Neural crest cell (in vitro differentiated cells): ENCODE data around the gene ACSL3. TPM values are rescaled to one million over a fixed set of nuclear protein-coding genes. Genes with fewer than 3 reads are reported as not detected.
"Not testable (repeated sequence)": the region's sequence is repeated elsewhere in the genome, so short reads cannot be mapped to it uniquely, and the experiment has no call there.

Experiments used
- DNase-seq: peaks from one replicate; pipeline ENCODE4 v3.0.0; 2021; ENCODE audit warnings: low read depth, mixed read lengths, low spot score
- H3K27ac Mint-ChIP-seq: one replicate; pipeline ENCODE4 v1.8.0; 2021; ENCODE audit warnings: mild to moderate bottlenecking, mixed read lengths; ENCODE audit not compliant: unreplicated experiment
- H3K27me3 Mint-ChIP-seq: 2 replicates; pipeline ENCODE4 v1.8.0; 2021; ENCODE audit warnings: low read depth, mild to moderate bottlenecking, mixed read lengths
- H3K36me3 Mint-ChIP-seq: 2 replicates; pipeline ENCODE4 v1.8.0; 2021; ENCODE audit warnings: low read depth, mild to moderate bottlenecking, mixed read lengths
- H3K4me1 Mint-ChIP-seq: 2 replicates; pipeline ENCODE4 v1.8.0; 2021; ENCODE audit warnings: mixed read lengths
- H3K4me3 Mint-ChIP-seq: one replicate; pipeline ENCODE4 v1.8.0; 2021; ENCODE audit warnings: mild to moderate bottlenecking, mixed read lengths
- H3K9me3 Mint-ChIP-seq: 2 replicates; pipeline ENCODE4 v1.8.0; 2021; ENCODE audit warnings: mixed read lengths
- CTCF ChIP-seq: fragments of 200-600 bp; sonication (generic); conservative IDR thresholded peaks from 2 replicates; pipeline ENCODE4 v1.5.0; 2021; ENCODE audit warnings: antibody characterized with exemption, mild to moderate bottlenecking
- total RNA-seq: library from RNA; stranded (reverse); gene quantifications from 2 replicates; pipeline ENCODE4 v1.2.1, GENCODE V29; 2021

ACSL3 gene
- total RNA-seq, 1 donor from 2014 or later: 89.5 TPM

- DNase-seq: no peak
- Mint-ChIP-seq H3K27ac (no peak overlapping the region), H3K9me3 (no peaks in the 10 kb centered on the region), H3K27me3 (no peaks in the 10 kb centered on the region), H3K36me3 (no peaks in the 10 kb centered on the region), H3K4me3 (no peak overlapping the region), H3K4me1 (no peaks in the 10 kb centered on the region)
- TF ChIP-seq CTCF: no peak
Measured at GRCh38 chr2:222844323-222844722, 16.5 kb upstream of the ACSL3 start.

- H3K4me1 Mint-ChIP-seq, H3K27me3 Mint-ChIP-seq, H3K36me3 Mint-ChIP-seq, H3K9me3 Mint-ChIP-seq, H3K27ac Mint-ChIP-seq, H3K4me3 Mint-ChIP-seq, DNase-seq: not testable (repeated sequence)
Measured at GRCh38 chr2:222845314-222845713, 15.5 kb upstream of the ACSL3 start.

GRCh38 chr2:222846003-222846402 lies 14.8 kb upstream of the ACSL3 start:
- Mint-ChIP-seq H3K36me3 (no peaks in the 10 kb centered on the region), H3K27me3 (no peaks in the 10 kb centered on the region), H3K4me1 (no peaks in the 10 kb centered on the region), H3K27ac (no peak overlapping the region), H3K4me3 (no peak overlapping the region), H3K9me3 (no peaks in the 10 kb centered on the region)
- no peak for TF ChIP-seq CTCF
- no peak for DNase-seq

GRCh38 chr2:222848031-222848430 lies 12.8 kb upstream of the ACSL3 start:
- not testable (repeated sequence) for H3K36me3 Mint-ChIP-seq, H3K9me3 Mint-ChIP-seq, DNase-seq, H3K4me1 Mint-ChIP-seq, H3K27me3 Mint-ChIP-seq, H3K27ac Mint-ChIP-seq, H3K4me3 Mint-ChIP-seq

GRCh38 chr2:222848862-222849261 lies 12.0 kb upstream of the ACSL3 start:
- no peak for TF ChIP-seq CTCF
- Mint-ChIP-seq H3K4me3 (no peak overlapping the region), H3K36me3 (no peaks in the 10 kb centered on the region), H3K9me3 (no peaks in the 10 kb centered on the region), H3K4me1 (no peaks in the 10 kb centered on the region), H3K27me3 (no peaks in the 10 kb centered on the region), H3K27ac (no peak overlapping the region)
- DNase-seq: no peak

- Mint-ChIP-seq H3K36me3 (no peaks in the 10 kb centered on the region), H3K9me3 (no peaks in the 10 kb centered on the region), H3K27ac (no peak overlapping the region), H3K27me3 (no peaks in the 10 kb centered on the region), H3K4me3 (no peak overlapping the region), H3K4me1 (peaks cover 3% of the 10 kb centered on the region)
- TF ChIP-seq CTCF: no peak
- DNase-seq: no peak
Measured at GRCh38 chr2:222851956-222852617, 8.7 kb upstream of the ACSL3 start.
